ENCODE measurements around the gene PPP6R2. TPM values are rescaled to one million over a fixed set of nuclear protein-coding genes. Genes with fewer than 3 reads are reported as not detected.
"Not testable (repeated sequence)": the region's sequence is repeated elsewhere in the genome, so short reads cannot be mapped to it uniquely, and the experiment has no call there.

Gene PPP6R2
- total and polyA plus RNA-seq, 2 donors (not counting 3 experiments of a cell fraction or from before 2014, with no cell fraction given): 38.6 to 54.6 TPM

DNA sequence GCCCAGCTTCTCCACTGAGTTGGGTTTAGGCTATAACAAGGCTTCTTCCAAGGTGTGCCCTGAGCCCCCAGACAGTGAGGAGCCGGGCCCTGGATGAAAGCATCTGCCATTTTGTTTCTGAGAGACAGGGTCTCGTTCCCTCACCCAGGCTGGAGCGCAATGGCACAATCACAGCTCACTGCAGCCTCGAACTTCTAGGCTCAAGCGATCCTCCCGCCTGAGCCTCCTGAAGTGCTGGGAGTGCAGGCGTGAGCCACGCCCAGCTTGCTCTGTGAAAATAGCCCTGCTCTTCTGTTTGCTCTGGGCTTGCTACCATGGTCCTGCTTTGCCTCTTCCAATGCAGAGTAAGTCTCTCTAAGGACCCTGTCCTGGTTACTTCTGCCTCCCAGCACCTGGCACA is 23.0 kb upstream of the PPP6R2 start:
- H3K27me3 ChIP-seq (ENCODE audit: control insufficient read depth in 2 of 2, insufficient read depth in 2 of 2, low read length in 2 of 2): no peaks in the 10 kb centered on the region
- dilution Hi-C loops (cut with MboI; ENCODE audit: extremely low pct_ligation_motif_present, low sequenced_read_pairs): no loop called here
- H4K20me1 ChIP-seq (replicated peaks; ENCODE audit: control insufficient read depth, extremely low read depth, insufficient read depth, low read length): no peaks in the 10 kb centered on the region
- BruUV-seq (replicated peaks): no TSS peak
- POLR2A ChIA-PET: no interaction called here
- H3K36me3 ChIP-seq (ENCODE audit: control insufficient read depth in 2 of 2, extremely low read depth in 1 of 2, insufficient read depth in 2 of 2, low read length in 2 of 2): no peaks in the 10 kb centered on the region
- CTCF ChIA-PET: interaction anchor here (1.2 to 2.9 kb wide), 2 partner anchors 11 to 15 kb away, joined by 3 to 16 read pairs; partner anchors contain the start of gene PLXNB2
- no peak for FAIRE-seq
- H3K4me3 ChIP-seq (replicated peaks in 1 of 3; ENCODE audit: insufficient read depth in 1 of 3, low read depth in 1 of 3, low read length in 3 of 3): no peak overlapping the region
- H3K4me1 ChIP-seq (ENCODE audit: control insufficient read depth, extremely low read depth, insufficient read depth, low read length): no peaks in the 10 kb centered on the region
- no peaks in the 10 kb centered on the region for H3K9me1 ChIP-seq (replicated peaks; ENCODE audit: control insufficient read depth, extremely low read depth, insufficient read depth, low read length)
- intact Hi-C loops (cut with micrococcal nuclease): no loop called here
- no peaks in the 10 kb centered on the region for H3K79me2 ChIP-seq (ENCODE audit: control insufficient read depth, insufficient read depth, low read length)
- no peak overlapping the region for H3K9ac ChIP-seq (replicated peaks; ENCODE audit: extremely low read depth, insufficient read depth, low read length)
- TF ChIP-seq GATA2 (IDR thresholded peaks at IDR 0.05; ENCODE audit: insufficient read depth, insufficient read length, low read depth, low read length) (no peak), JUN (IDR thresholded peaks at IDR 0.05; ENCODE audit: borderline replicate concordance, insufficient read depth, insufficient read length, low read depth) (no peak), FOS (IDR thresholded peaks at IDR 0.05; ENCODE audit: borderline replicate concordance, insufficient read depth, low read length) (no peak), EZH2 (IDR thresholded peaks at IDR 0.05; ENCODE audit: borderline replicate concordance, low read depth, low read length, severe bottlenecking) (no peak), POLR2A (IDR thresholded peaks at IDR 0.05; ENCODE audit: low read depth, low read length) (no peak)
- TF ChIP-seq, protein P1, sequence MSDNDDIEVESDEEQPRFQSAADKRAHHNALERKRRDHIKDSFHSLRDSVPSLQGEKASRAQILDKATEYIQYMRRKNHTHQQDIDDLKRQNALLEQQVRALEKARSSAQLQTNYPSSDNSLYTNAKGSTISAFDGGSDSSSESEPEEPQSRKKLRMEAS (IDR thresholded peaks at IDR 0.05; ENCODE audit: insufficient read depth, insufficient read length): no peak
- no peak for DNase-seq (ENCODE audit: low read depth, low spot score)
- no peaks in the 10 kb centered on the region for H3K9me3 ChIP-seq (replicated peaks; ENCODE audit: control insufficient read depth, insufficient read depth, low read length)
- H2AFZ ChIP-seq (ENCODE audit: low read depth, low read length): no peak overlapping the region
- no peak overlapping the region for H3K27ac ChIP-seq (ENCODE audit: insufficient read depth, low read depth, low read length)
- no peak overlapping the region for H3K4me2 ChIP-seq (ENCODE audit: insufficient read depth, low read length)

GRCh38 chr22:50320671-50321325 is 22.3 kb upstream of the PPP6R2 start:
- no peak overlapping the region for H3K9ac ChIP-seq (replicated peaks; ENCODE audit: extremely low read depth, insufficient read depth, low read length)
- H3K27ac ChIP-seq (ENCODE audit: insufficient read depth, low read depth, low read length): no peak overlapping the region
- H2AFZ ChIP-seq (ENCODE audit: low read depth, low read length): no peak overlapping the region
- H3K36me3 ChIP-seq (ENCODE audit: control insufficient read depth in 2 of 2, extremely low read depth in 1 of 2, insufficient read depth in 2 of 2, low read length in 2 of 2): no peaks in the 10 kb centered on the region
- POLR2A ChIA-PET: no interaction called here
- no peaks in the 10 kb centered on the region for H3K79me2 ChIP-seq (ENCODE audit: control insufficient read depth, insufficient read depth, low read length)
- dilution Hi-C loops (cut with MboI; ENCODE audit: extremely low pct_ligation_motif_present, low sequenced_read_pairs) (no loop called here), intact Hi-C loops (cut with micrococcal nuclease) (no loop called here)
- no peaks in the 10 kb centered on the region for H3K9me3 ChIP-seq (replicated peaks; ENCODE audit: control insufficient read depth, insufficient read depth, low read length)
- FAIRE-seq: no peak
- H3K4me2 ChIP-seq (ENCODE audit: insufficient read depth, low read length): no peak overlapping the region
- H3K9me1 ChIP-seq (replicated peaks; ENCODE audit: control insufficient read depth, extremely low read depth, insufficient read depth, low read length): no peaks in the 10 kb centered on the region
- H3K4me1 ChIP-seq (ENCODE audit: control insufficient read depth, extremely low read depth, insufficient read depth, low read length): no peaks in the 10 kb centered on the region
- no peaks in the 10 kb centered on the region for H4K20me1 ChIP-seq (replicated peaks; ENCODE audit: control insufficient read depth, extremely low read depth, insufficient read depth, low read length)
- CTCF ChIA-PET: interaction anchor here (1.0 to 2.9 kb wide), 3 partner anchors 12 to 44 kb away, joined by 3 to 16 read pairs (median 3); partner anchors contain the start of gene PLXNB2
- BruUV-seq (replicated peaks): no TSS peak
- no peak for DNase-seq (ENCODE audit: low read depth, low spot score)
- no peak overlapping the region for H3K4me3 ChIP-seq (replicated peaks in 1 of 3; ENCODE audit: insufficient read depth in 1 of 3, low read depth in 1 of 3, low read length in 3 of 3)
- H3K27me3 ChIP-seq (ENCODE audit: control insufficient read depth in 2 of 2, insufficient read depth in 2 of 2, low read length in 2 of 2): no peaks in the 10 kb centered on the region
- TF ChIP-seq JUN (IDR thresholded peaks at IDR 0.05; ENCODE audit: borderline replicate concordance, insufficient read depth, insufficient read length, low read depth): no peak

GRCh38 chr22:50322382-50323104 is 20.6 kb upstream of the PPP6R2 start:
- dilution Hi-C loops (cut with MboI; ENCODE audit: extremely low pct_ligation_motif_present, low sequenced_read_pairs); H3K36me3 ChIP-seq (ENCODE audit: control insufficient read depth in 2 of 2, extremely low read depth in 1 of 2, insufficient read depth in 2 of 2, low read length in 2 of 2); H3K4me3 ChIP-seq (replicated peaks in 1 of 3; ENCODE audit: insufficient read depth in 1 of 3, low read depth in 1 of 3, low read length in 3 of 3); H3K4me2 ChIP-seq (ENCODE audit: insufficient read depth, low read length); H3K9me1 ChIP-seq (replicated peaks; ENCODE audit: control insufficient read depth, extremely low read depth, insufficient read depth, low read length); DNase-seq (ENCODE audit: low read depth, low spot score); H3K27ac ChIP-seq (ENCODE audit: insufficient read depth, low read depth, low read length); H3K27me3 ChIP-seq (ENCODE audit: control insufficient read depth in 2 of 2, insufficient read depth in 2 of 2, low read length in 2 of 2); POLR2A ChIA-PET; BruUV-seq (replicated peaks); H3K79me2 ChIP-seq (ENCODE audit: control insufficient read depth, insufficient read depth, low read length); FAIRE-seq; H3K9me3 ChIP-seq (replicated peaks; ENCODE audit: control insufficient read depth, insufficient read depth, low read length); H3K4me1 ChIP-seq (ENCODE audit: control insufficient read depth, extremely low read depth, insufficient read depth, low read length); intact Hi-C loops (cut with micrococcal nuclease); H3K9ac ChIP-seq (replicated peaks; ENCODE audit: extremely low read depth, insufficient read depth, low read length); H2AFZ ChIP-seq (ENCODE audit: low read depth, low read length); H4K20me1 ChIP-seq (replicated peaks; ENCODE audit: control insufficient read depth, extremely low read depth, insufficient read depth, low read length): not testable (repeated sequence)
- CTCF ChIA-PET: interaction anchor here (1.1 to 3.2 kb wide), 5 partner anchors 14 to 70 kb away, joined by 3 to 16 read pairs (median 4); partner anchors contain the start of gene PLXNB2
